ENCODE data around the gene LRP10.

Gene LRP10

GRCh38 chr14:22919601-22919921 lies 48.0 kb downstream of the LRP10 start:
- DNase-seq (ENCODE audit: low spot score), result no peak

DNA sequence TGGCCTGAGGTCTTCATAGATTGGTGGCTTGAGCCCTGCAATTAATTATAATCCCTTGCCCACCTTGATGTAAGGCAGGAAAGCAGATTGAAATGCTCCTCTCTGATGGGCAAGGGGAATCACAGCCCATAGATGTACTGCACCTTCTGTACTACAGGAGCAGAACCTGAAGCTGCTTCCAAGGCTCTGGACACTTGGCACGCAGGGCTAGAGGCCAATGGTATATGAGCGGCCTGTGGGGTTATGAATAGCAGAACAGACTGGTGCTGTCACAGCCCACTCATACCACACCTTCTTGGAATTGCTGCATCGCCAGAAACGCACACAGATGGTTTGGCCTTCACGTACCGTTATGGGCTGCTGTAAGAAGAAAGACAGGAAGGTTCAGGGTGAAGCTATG lies 49.2 kb downstream of the LRP10 start:
- DNase-seq (ENCODE audit: low spot score), result no peak

DNA sequence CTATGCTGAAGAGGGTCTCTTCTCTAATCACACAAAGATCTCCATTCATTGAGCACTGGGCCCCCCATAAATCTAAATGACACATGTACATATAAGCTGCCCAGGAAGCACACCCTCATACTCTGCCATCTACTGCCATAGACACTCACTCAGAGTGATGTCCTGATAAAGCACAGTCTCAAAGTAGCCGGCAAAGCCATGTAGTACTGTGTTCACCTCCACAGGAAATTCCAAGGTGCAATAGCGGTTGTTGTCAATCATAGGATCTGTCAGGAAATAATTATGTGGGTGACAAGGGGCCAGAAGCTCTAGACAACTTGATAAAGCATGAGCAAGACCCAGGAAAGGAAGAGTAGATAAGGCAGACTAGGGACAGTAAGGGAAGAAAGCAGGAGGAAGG lies 50.8 kb downstream of the LRP10 start:
- no peak for DNase-seq (ENCODE audit: low spot score)

DNA sequence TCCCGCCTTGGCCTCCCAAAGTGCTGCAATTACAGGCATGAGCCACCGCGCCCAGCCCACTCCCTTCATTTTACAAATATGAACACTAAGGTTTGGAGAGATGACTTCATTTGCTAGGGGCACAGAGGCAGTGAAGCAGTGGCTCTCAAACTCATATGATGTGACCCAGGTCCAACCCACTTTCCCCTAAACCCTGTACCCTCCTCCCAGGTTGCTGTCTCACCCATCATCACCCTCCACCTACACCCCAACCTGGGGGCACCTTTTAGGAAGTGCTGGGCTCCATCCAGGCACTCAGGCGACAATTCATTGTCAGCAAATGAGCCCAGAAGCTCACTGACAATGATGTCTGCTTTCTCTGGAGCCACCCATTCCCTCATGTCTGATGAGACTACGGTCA lies 52.2 kb downstream of the LRP10 start:
- DNase-seq (ENCODE audit: low spot score), result no peak

- no peak for DNase-seq (ENCODE audit: low spot score)
Measured at GRCh38 chr14:22925513-22925912, 54.0 kb downstream of the LRP10 start.

- no peak for DNase-seq (ENCODE audit: low spot score)
Measured at GRCh38 chr14:22926316-22926715, 54.8 kb downstream of the LRP10 start.

GRCh38 chr14:22928237-22929103 lies 56.9 kb downstream of the LRP10 start:
- no peak for DNase-seq (ENCODE audit: low spot score)

DNA sequence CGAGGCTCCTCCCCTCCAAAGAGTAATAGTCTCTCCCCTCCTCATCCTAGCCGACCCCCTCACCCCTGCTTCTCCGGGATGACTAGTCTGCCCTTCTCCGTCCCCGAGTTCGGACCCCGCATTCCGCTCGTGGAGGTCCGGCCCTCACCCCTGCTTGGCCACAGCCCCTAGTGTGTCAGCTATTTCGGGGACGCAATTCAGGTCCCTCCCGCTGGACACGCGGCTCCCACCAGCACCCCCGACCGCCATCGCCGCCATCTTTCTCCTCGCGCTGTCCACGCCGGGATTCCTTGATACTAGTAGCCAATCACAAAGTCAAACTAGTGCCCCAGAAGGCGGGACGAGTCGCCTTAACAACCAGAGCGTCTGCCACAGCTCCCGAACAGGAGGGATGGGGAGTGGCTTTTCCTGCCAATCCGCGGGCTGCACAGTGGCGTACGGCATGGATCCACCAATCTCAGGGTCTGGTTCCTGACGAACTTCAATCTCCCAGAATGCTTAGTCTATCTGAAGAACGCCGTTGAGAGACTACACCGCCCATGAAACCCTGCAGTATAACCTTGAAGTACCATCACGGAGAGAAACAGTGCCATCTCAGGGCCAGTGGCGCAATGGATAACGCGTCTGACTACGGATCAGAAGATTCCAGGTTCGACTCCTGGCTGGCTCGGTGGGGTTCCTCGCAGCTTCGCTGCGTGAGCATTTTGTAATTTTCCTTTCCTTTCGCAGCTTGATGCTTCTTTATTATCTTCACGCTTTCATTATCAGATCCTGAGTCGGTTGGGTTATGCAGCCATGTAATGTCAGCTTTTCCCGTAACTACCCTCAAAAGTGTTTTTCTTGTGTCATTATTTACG lies 57.8 kb downstream of the LRP10 start, which contains the start of gene PRMT5:
Gene PRMT5, minus strand, starts transcription at position 273 of the 857 bp plus-strand sequence. Its CDS starts 15 bp downstream, at position 258.
- DNase-seq (ENCODE audit: low spot score), result peak; percentile 100

DNA sequence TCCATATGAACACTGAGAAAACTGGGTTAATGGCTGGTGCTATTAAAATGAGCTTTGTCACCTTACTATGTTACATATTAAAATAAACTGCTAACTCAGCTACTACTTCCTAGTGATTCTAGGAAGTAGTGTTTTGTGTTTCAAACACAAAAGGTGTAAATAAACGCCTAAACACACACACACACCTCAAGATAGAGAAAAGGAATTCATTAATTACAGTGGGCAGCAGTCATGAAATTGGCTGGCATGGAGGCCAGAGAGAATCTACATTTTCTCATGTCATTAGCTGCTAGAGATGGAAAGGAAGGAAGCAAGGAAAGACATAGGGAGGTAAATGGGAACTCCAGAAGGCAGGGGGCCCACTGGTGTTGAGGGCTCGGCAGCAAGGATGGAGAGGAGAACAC lies 58.4 kb downstream of the LRP10 start:
- no peak for DNase-seq (ENCODE audit: low spot score)
